ENCODE measurements around the gene WDPCP. TPM values are rescaled to one million over a fixed set of nuclear protein-coding genes. Genes with fewer than 3 reads are reported as not detected.

WDPCP gene
- total and polyA plus RNA-seq, 2 donors (not counting 1 experiment from before 2014, with no cell fraction given), result 5.6 to 22.8 TPM

DNA sequence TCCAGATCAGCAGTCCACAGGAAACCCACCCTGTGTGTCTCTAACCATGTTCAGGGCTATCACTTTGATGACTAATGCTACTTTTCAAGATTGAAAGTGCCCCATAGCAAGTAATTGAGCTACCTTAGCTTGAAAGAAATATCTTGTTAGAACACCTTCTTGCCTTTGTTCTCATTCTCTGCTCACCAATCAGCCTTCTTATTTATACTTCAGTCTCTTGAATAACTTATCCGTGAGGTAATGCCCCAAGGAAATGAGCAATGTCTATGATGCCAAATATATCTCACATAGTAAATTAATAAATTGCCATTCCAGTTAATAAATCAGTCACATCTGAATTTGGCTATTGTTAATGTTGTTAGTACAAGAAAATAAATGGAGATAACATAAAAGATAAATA is 141.6 kb downstream of the WDPCP start:
- H3K4me1 ChIP-seq (ENCODE audit: control insufficient read depth in 2 of 2, insufficient read depth in 2 of 2, low read length in 2 of 2), result no peaks in the 10 kb centered on the region
- Mint-ChIP-seq H3K27ac (no peak overlapping the region), H3K4me3 (no peak overlapping the region), H3K9me3 (ENCODE audit: insufficient read depth) (peaks cover 2% of the 10 kb centered on the region), H3K4me1 (no peaks in the 10 kb centered on the region), H3K27me3 (no peaks in the 10 kb centered on the region)
- H3K27ac ChIP-seq (ENCODE audit: low read length in 2 of 2), result no peak overlapping the region
- H3K9ac ChIP-seq (ENCODE audit: low read length), result no peak overlapping the region
- no peak overlapping the region for H3K4me2 ChIP-seq (replicated peaks; ENCODE audit: low read depth, low read length, poor library complexity, severe bottlenecking)
- POLR2A ChIA-PET, result no interaction called here
- H3K36me3 ChIP-seq (replicated peaks in 1 of 2; ENCODE audit: control extremely low read depth in 1 of 2, control insufficient read depth in 1 of 2, extremely low read depth in 1 of 2, insufficient read depth in 2 of 2, low read length in 1 of 2), result peaks cover 0 to 2% of the 10 kb centered on the region in 2 experiments
- H4K20me1 ChIP-seq (ENCODE audit: control insufficient read depth, insufficient read depth, low read length, poor library complexity, severe bottlenecking), result no peaks in the 10 kb centered on the region
- DNase-seq, result no peak
- intact Hi-C loops (cut with micrococcal nuclease), result no loop called here
- TF ChIP-seq EZH2 (IDR thresholded peaks at IDR 0.05; ENCODE audit: borderline replicate concordance, insufficient read depth, low read depth, low read length, poor library complexity, severe bottlenecking) (no peak), CTCF (IDR thresholded peaks at IDR 0.05) (no peak)
- CTCF ChIA-PET, result no interaction called here
- H3K27me3 ChIP-seq (replicated peaks in 1 of 4; ENCODE audit: control extremely low read depth in 1 of 4, control insufficient read depth in 3 of 4, insufficient read depth in 4 of 4, low read length in 3 of 4), result no peaks in the 10 kb centered on the region
- no peak overlapping the region for H3K4me3 ChIP-seq (ENCODE audit: control extremely low read depth in 1 of 5, extremely low read depth in 1 of 5, insufficient read depth in 1 of 5, low read depth in 2 of 5, low read length in 4 of 5)
- H2AFZ ChIP-seq (ENCODE audit: insufficient read depth, low read depth, low read length, poor library complexity, severe bottlenecking), result no peak overlapping the region
- WGBS (ENCODE audit: insufficient coverage), result no CpG with 5 or more reads among the region's 1 CpG
- ATAC-seq (ENCODE audit: low read depth), result no peak
- H3K79me2 ChIP-seq (ENCODE audit: control insufficient read depth, insufficient read depth, low read length), result peaks cover 5% of the 10 kb centered on the region
- peaks cover 0 to 8% (median 0%) of the 10 kb centered on the region in 3 donors for H3K9me3 ChIP-seq (ENCODE audit: control extremely low read depth in 1 of 3, control insufficient read depth in 2 of 3, insufficient read depth in 1 of 3, low read length in 2 of 3)

GRCh38 chr2:63444565-63445288 is 143.6 kb downstream of the WDPCP start:
- Histone ChIP-seq H3K4me1 (ENCODE audit: control insufficient read depth in 2 of 2, insufficient read depth in 2 of 2, low read length in 2 of 2) (no peaks in the 10 kb centered on the region), H4K20me1 (ENCODE audit: control insufficient read depth, insufficient read depth, low read length, poor library complexity, severe bottlenecking) (no peaks in the 10 kb centered on the region), H3K4me2 (replicated peaks; ENCODE audit: low read depth, low read length, poor library complexity, severe bottlenecking) (no peak overlapping the region), H3K36me3 (replicated peaks in 1 of 2; ENCODE audit: control extremely low read depth in 1 of 2, control insufficient read depth in 1 of 2, extremely low read depth in 1 of 2, insufficient read depth in 2 of 2, low read length in 1 of 2) (peaks cover 0 to 2% of the 10 kb centered on the region in 2 experiments), H3K27me3 (replicated peaks in 1 of 4; ENCODE audit: control extremely low read depth in 1 of 4, control insufficient read depth in 3 of 4, insufficient read depth in 4 of 4, low read length in 3 of 4) (no peaks in the 10 kb centered on the region), H3K4me3 (ENCODE audit: control extremely low read depth in 1 of 5, extremely low read depth in 1 of 5, insufficient read depth in 1 of 5, low read depth in 2 of 5, low read length in 4 of 5) (no peak overlapping the region), H3K9me3 (ENCODE audit: control extremely low read depth in 1 of 3, control insufficient read depth in 2 of 3, insufficient read depth in 1 of 3, low read length in 2 of 3) (peaks cover 0 to 2% (median 0%) of the 10 kb centered on the region in 3 donors), H3K79me2 (ENCODE audit: control insufficient read depth, insufficient read depth, low read length) (peaks cover 1% of the 10 kb centered on the region), H2AFZ (ENCODE audit: insufficient read depth, low read depth, low read length, poor library complexity, severe bottlenecking) (no peak overlapping the region), H3K27ac (ENCODE audit: low read length in 2 of 2) (no peak overlapping the region), H3K9ac (ENCODE audit: low read length) (no peak overlapping the region)
- intact Hi-C loops (cut with micrococcal nuclease), result no loop called here
- DNase-seq, result no peak
- ATAC-seq (ENCODE audit: low read depth), result no peak
- Mint-ChIP-seq H3K27me3 (no peaks in the 10 kb centered on the region), H3K4me1 (peaks cover 1% of the 10 kb centered on the region), H3K9me3 (ENCODE audit: insufficient read depth) (no peaks in the 10 kb centered on the region), H3K27ac (no peak overlapping the region), H3K4me3 (no peak overlapping the region)
- CTCF ChIA-PET, result no interaction called here
- no CpG with 5 or more reads among the region's 6 CpGs for WGBS (ENCODE audit: insufficient coverage)
- POLR2A ChIA-PET, result no interaction called here
- TF ChIP-seq CTCF (IDR thresholded peaks at IDR 0.05) (no peak), EZH2 (IDR thresholded peaks at IDR 0.05; ENCODE audit: borderline replicate concordance, insufficient read depth, low read depth, low read length, poor library complexity, severe bottlenecking) (no peak)

All from B cell (primary cell).